OCI-LY3 (cell line): Measurements from ENCODE around the gene ZNF205.

Source experiments
- EZH2phosphoT487 ChIP-seq: fragments of 200-600 bp; shearing (Covaris generic); IDR thresholded peaks from 2 replicates; pipeline ENCODE4 v1.6.1; 2018; ENCODE audit warnings: antibody characterized with exemption, mixed run types, low read depth
- TF ChIP-seq, protein P1 (sequence below): fragments of 200-600, 300-600 bp; sonication (generic); IDR thresholded peaks from 2 replicates; pipeline ENCODE4 v1.5.1; 2014; ENCODE audit warnings: antibody characterized with exemption, low read length, low read depth

- TF ChIP-seq, protein P1, sequence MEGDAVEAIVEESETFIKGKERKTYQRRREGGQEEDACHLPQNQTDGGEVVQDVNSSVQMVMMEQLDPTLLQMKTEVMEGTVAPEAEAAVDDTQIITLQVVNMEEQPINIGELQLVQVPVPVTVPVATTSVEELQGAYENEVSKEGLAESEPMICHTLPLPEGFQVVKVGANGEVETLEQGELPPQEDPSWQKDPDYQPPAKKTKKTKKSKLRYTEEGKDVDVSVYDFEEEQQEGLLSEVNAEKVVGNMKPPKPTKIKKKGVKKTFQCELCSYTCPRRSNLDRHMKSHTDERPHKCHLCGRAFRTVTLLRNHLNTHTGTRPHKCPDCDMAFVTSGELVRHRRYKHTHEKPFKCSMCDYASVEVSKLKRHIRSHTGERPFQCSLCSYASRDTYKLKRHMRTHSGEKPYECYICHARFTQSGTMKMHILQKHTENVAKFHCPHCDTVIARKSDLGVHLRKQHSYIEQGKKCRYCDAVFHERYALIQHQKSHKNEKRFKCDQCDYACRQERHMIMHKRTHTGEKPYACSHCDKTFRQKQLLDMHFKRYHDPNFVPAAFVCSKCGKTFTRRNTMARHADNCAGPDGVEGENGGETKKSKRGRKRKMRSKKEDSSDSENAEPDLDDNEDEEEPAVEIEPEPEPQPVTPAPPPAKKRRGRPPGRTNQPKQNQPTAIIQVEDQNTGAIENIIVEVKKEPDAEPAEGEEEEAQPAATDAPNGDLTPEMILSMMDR: no peak
- TF ChIP-seq EZH2phosphoT487: no peak
Observed at GRCh38 chr16:3076577-3076976, 35.8 kb upstream of the ZNF205 start.
